ENCODE results near the gene CKS2.

CKS2 gene

GRCh38 chr9:89351584-89352300, 40.7 kb downstream of the CKS2 start:
- no peak for DNase-seq

GRCh38 chr9:89352451-89352850, 41.5 kb downstream of the CKS2 start:
- no peak for DNase-seq

- no peak for DNase-seq
These were observed 42.1 kb downstream of the CKS2 start for GRCh38 chr9:89352874-89353649.

- DNase-seq = no peak
These were observed 43.0 kb downstream of the CKS2 start for GRCh38 chr9:89353989-89354388.

- no peak for DNase-seq
These were observed 43.5 kb downstream of the CKS2 start for GRCh38 chr9:89354471-89354870.

GRCh38 chr9:89356782-89357181, 45.8 kb downstream of the CKS2 start:
- no peak for DNase-seq

GRCh38 chr9:89357331-89358197, 46.6 kb downstream of the CKS2 start:
- no peak for DNase-seq

- DNase-seq = no peak
These were observed 47.5 kb downstream of the CKS2 start for GRCh38 chr9:89358376-89358916.

GRCh38 chr9:89358985-89359384, 48.0 kb downstream of the CKS2 start:
- DNase-seq = no peak

- no peak for DNase-seq
These were observed 48.8 kb downstream of the CKS2 start for GRCh38 chr9:89359751-89360261.

- no peak for DNase-seq
These were observed 49.5 kb downstream of the CKS2 start for GRCh38 chr9:89360465-89360864.

- no peak for DNase-seq
These were observed 50.0 kb downstream of the CKS2 start for GRCh38 chr9:89361031-89361430.

GRCh38 chr9:89361816-89362646, 51.0 kb downstream of the CKS2 start:
- DNase-seq = peak; percentile 7

GRCh38 chr9:89362647-89363310, 51.8 kb downstream of the CKS2 start:
- peak; percentile 6 for DNase-seq

- no peak for DNase-seq
These were observed 52.3 kb downstream of the CKS2 start for GRCh38 chr9:89363311-89363670.

- DNase-seq = no peak
These were observed 53.1 kb downstream of the CKS2 start for GRCh38 chr9:89363921-89364665.

GRCh38 chr9:89364666-89365531, 53.9 kb downstream of the CKS2 start:
- no peak for DNase-seq

- DNase-seq = no peak
These were observed 54.5 kb downstream of the CKS2 start for GRCh38 chr9:89365532-89365912.

Measured in activated CD4-positive, alpha-beta T cell treated with anti-CD3 and anti-CD28 coated beads for 1 hour (primary cell).